Gastroesophageal sphincter (tissue), 4 donors: ENCODE measurements around the gene MEG3. TPM values are rescaled to one million over a fixed set of nuclear protein-coding genes. Genes with fewer than 3 reads are reported as not detected.

Experiments
- ATAC-seq: fragments of 150-250 bp; one replicate; pipeline ENCODE4 v1.9.1; 2016; ENCODE audit warnings: mild to moderate bottlenecking, moderate library complexity
- H3K27ac ChIP-seq, 4 donors: fragments of 200-600 bp; sonication (generic) in 3 of 4; 1 replicate in 3 of 4; 2 replicates in 1 of 4; pipeline ENCODE4 v1.5.1; 2016 to 2019
- H3K27me3 ChIP-seq: fragments of 200-600 bp; sonication (generic); one replicate; pipeline ENCODE4 v1.5.1; 2019
- H3K36me3 ChIP-seq, 2 donors: fragments of 200-600 bp; sonication (generic); one replicate each; pipeline ENCODE4 v1.5.1; 2019; ENCODE audit warnings: control low read depth in 1 of 2
- H3K4me1 ChIP-seq, 3 donors: fragments of 200-600 bp; sonication (generic); 1 replicate in 2 of 3; 2 replicates in 1 of 3; pipeline ENCODE4 v1.5.1; 2016 to 2019; ENCODE audit warnings: control low read depth in 2 of 3
- H3K4me3 ChIP-seq, 2 donors: fragments of 200-600 bp; sonication (generic); one replicate each; pipeline ENCODE4 v1.5.1; 2019; ENCODE audit warnings: mild to moderate bottlenecking in 1 of 2, moderate library complexity in 1 of 2
- H3K9me3 ChIP-seq, 3 donors: fragments of 200-600 bp; sonication (generic); one replicate each; pipeline ENCODE4 v1.5.1; 2017 to 2019; ENCODE audit warnings: control low read depth in 2 of 3
- CTCF ChIP-seq, 4 experiments: fragments of 200-600 bp in 2 of 4; fragments of 450-650 bp in 2 of 4; sonication (generic) in 1 of 4; IDR thresholded peaks; one replicate each; pipeline ENCODE4 v1.5.1; 2017 to 2019; ENCODE audit warnings: antibody characterized with exemption in 4 of 4, mild to moderate bottlenecking in 2 of 4, moderate library complexity in 2 of 4
- EP300 ChIP-seq: sonication (generic); formaldehyde crosslinking; IDR thresholded peaks from one replicate; pipeline ENCODE4 v1.6.1; 2017; ENCODE audit warnings: antibody characterized with exemption, mild to moderate bottlenecking
- POLR2A ChIP-seq, 2 donors: fragments of 450-650 bp; IDR thresholded peaks; one replicate each; pipeline ENCODE4 v1.6.1; 2017; ENCODE audit warnings: antibody characterized with exemption in 2 of 2, mild to moderate bottlenecking in 2 of 2, moderate library complexity in 1 of 2
- POLR2AphosphoS5 ChIP-seq: sonication (generic); formaldehyde crosslinking; IDR thresholded peaks from one replicate; pipeline ENCODE4 v1.6.1; 2017; ENCODE audit warnings: antibody characterized with exemption
- WGBS, 2 donors: methylation state at CpG; one replicate each; pipeline ENCODE4 v1.1.5; 2018; ENCODE audit warnings: low coverage in 1 of 2; 5-methylcytosine and 5-hydroxymethylcytosine counted together
- total RNA-seq, 4 donors: library from RNA; depleted of rRNA; stranded (reverse); fragments of >200 nt; gene quantifications; one replicate each; pipeline ENCODE4 v1.1.0, GENCODE V29; 2016

The MEG3 gene
- total RNA-seq, 4 donors from 2014 or later, result 7.5 to 59.0 (median 36.7) TPM

- H3K4me3 ChIP-seq, result no peak overlapping the region
- ATAC-seq, result no peak
- WGBS, 2 donors, result 73 to 89% methylated on average over 3 to 4 of the region's 4 CpGs
- no peaks in the 10 kb centered on the region for H3K9me3 ChIP-seq
- no peaks in the 10 kb centered on the region for H3K36me3 ChIP-seq
- H3K27me3 ChIP-seq, result peaks cover 12% of the 10 kb centered on the region
- TF ChIP-seq POLR2AphosphoS5, result no peak
- no peak for TF ChIP-seq CTCF (IDR thresholded peaks at IDR 0.05)
- TF ChIP-seq POLR2A (IDR thresholded peaks at IDR 0.05), result no peak
- no peak for TF ChIP-seq EP300
- peaks cover 0 to 25% (median 0%) of the 10 kb centered on the region in 3 donors for H3K4me1 ChIP-seq
- H3K27ac ChIP-seq, result no peak overlapping the region
These were observed 18.1 kb downstream of the MEG3 start for GRCh38 chr14:100844082-100844408.

- no peaks in the 10 kb centered on the region for H3K9me3 ChIP-seq
- no peaks in the 10 kb centered on the region for H3K36me3 ChIP-seq
- H3K4me1 ChIP-seq, result peaks cover 0 to 22% (median 0%) of the 10 kb centered on the region in 3 donors
- no peak for ATAC-seq
- 75 to 77% methylated on average over 2 to 9 of the region's 9 CpGs for WGBS, 2 donors
- H3K27me3 ChIP-seq, result peaks cover 12% of the 10 kb centered on the region
- no peak overlapping the region for H3K4me3 ChIP-seq
- H3K27ac ChIP-seq, result no peak overlapping the region
- TF ChIP-seq POLR2AphosphoS5, result no peak
- TF ChIP-seq CTCF (IDR thresholded peaks at IDR 0.05), result no peak
- no peak for TF ChIP-seq POLR2A (IDR thresholded peaks at IDR 0.05)
- no peak for TF ChIP-seq EP300
These were observed 18.5 kb downstream of the MEG3 start for GRCh38 chr14:100844421-100844820.

- no peak for ATAC-seq
- WGBS, 2 donors, result 80% methylated on average over 1 of the region's 13 CpGs; no CpG with 5 or more reads in 1 of the 2 donors
These were observed 18.9 kb downstream of the MEG3 start for GRCh38 chr14:100844846-100845245.

GRCh38 chr14:100845341-100845740, 19.4 kb downstream of the MEG3 start:
- ATAC-seq, result no peak
- WGBS, 2 donors, result 75% methylated on average over 4 of the region's 17 CpGs; no CpG with 5 or more reads in 1 of the 2 donors
- Histone ChIP-seq H3K4me3 (no peak overlapping the region), H3K27ac (no peak overlapping the region), H3K4me1 (peaks cover 0 to 19% (median 0%) of the 10 kb centered on the region in 3 donors), H3K27me3 (peaks cover 12% of the 10 kb centered on the region), H3K9me3 (no peaks in the 10 kb centered on the region), H3K36me3 (no peaks in the 10 kb centered on the region)
- TF ChIP-seq POLR2AphosphoS5 (no peak), CTCF (IDR thresholded peaks at IDR 0.05) (no peak), EP300 (no peak), POLR2A (IDR thresholded peaks at IDR 0.05) (no peak)

More at GRCh38 chr14:100844846-100845245, 18.9 kb downstream of the MEG3 start:
- no peaks in the 10 kb centered on the region for H3K36me3 ChIP-seq
- H3K9me3 ChIP-seq, result no peaks in the 10 kb centered on the region
- no peak overlapping the region for H3K4me3 ChIP-seq
- peaks cover 0 to 19% (median 0%) of the 10 kb centered on the region in 3 donors for H3K4me1 ChIP-seq
- TF ChIP-seq EP300 (no peak), POLR2A (IDR thresholded peaks at IDR 0.05) (no peak), POLR2AphosphoS5 (no peak), CTCF (IDR thresholded peaks at IDR 0.05) (no peak)
- H3K27me3 ChIP-seq, result peaks cover 12% of the 10 kb centered on the region
- H3K27ac ChIP-seq, result no peak overlapping the region

GRCh38 chr14:100846309-100846859, 20.5 kb downstream of the MEG3 start:
- Histone ChIP-seq H3K27me3 (peaks cover 12% of the 10 kb centered on the region), H3K27ac (no peak overlapping the region), H3K4me1 (peaks cover 0 to 19% (median 0%) of the 10 kb centered on the region in 3 donors), H3K4me3 (no peak overlapping the region), H3K9me3 (no peaks in the 10 kb centered on the region), H3K36me3 (no peaks in the 10 kb centered on the region)
- TF ChIP-seq POLR2AphosphoS5 (no peak), EP300 (no peak), CTCF (IDR thresholded peaks at IDR 0.05) (no peak), POLR2A (IDR thresholded peaks at IDR 0.05) (no peak)
- no peak for ATAC-seq
- WGBS, 2 donors, result 94 to 95% methylated on average over 2 to 6 of the region's 8 CpGs
